Mesothelial cell of epicardium (in vitro differentiated cells): ENCODE measurements around the gene ALOXE3. TPM values are rescaled to one million over a fixed set of nuclear protein-coding genes. Genes with fewer than 3 reads are reported as not detected.

Source experiments
- DNase-seq, 2 experiments: peaks; one replicate each; pipeline ENCODE4 v3.0.0; 2021; ENCODE audit warnings: low spot score in 2 of 2; ENCODE audit not compliant: unreplicated experiment in 2 of 2
- H3K27ac Mint-ChIP-seq: 2 replicates; pipeline ENCODE4 v1.8.0; 2021; ENCODE audit warnings: mixed read lengths
- H3K27me3 Mint-ChIP-seq: 2 replicates; pipeline ENCODE4 v1.8.0; 2021; ENCODE audit warnings: low read depth, mixed read lengths
- H3K36me3 Mint-ChIP-seq: 2 replicates; pipeline ENCODE4 v1.8.0; 2021; ENCODE audit warnings: mixed read lengths
- H3K4me1 Mint-ChIP-seq: 2 replicates; pipeline ENCODE4 v1.8.0; 2021; ENCODE audit warnings: mixed read lengths
- H3K4me3 Mint-ChIP-seq: 2 replicates; pipeline ENCODE4 v1.8.0; 2021; ENCODE audit warnings: mild to moderate bottlenecking, moderate library complexity, mixed read lengths
- H3K9me3 Mint-ChIP-seq: 2 replicates; pipeline ENCODE4 v1.8.0; 2021; ENCODE audit warnings: mixed read lengths
- total RNA-seq: library from RNA; stranded (reverse); gene quantifications from 3 replicates; pipeline ENCODE4 v1.2.1, GENCODE V29; 2021
- TF ChIP-seq, protein P1 (sequence below): fragments of 200-600 bp; sonication (generic); IDR thresholded peaks from one replicate; pipeline ENCODE4 v1.5.0; 2021; ENCODE audit warnings: antibody characterized with exemption; ENCODE audit not compliant: unreplicated experiment

The ALOXE3 gene
- total RNA-seq, 1 donor from 2014 or later: 0.09 TPM

DNA sequence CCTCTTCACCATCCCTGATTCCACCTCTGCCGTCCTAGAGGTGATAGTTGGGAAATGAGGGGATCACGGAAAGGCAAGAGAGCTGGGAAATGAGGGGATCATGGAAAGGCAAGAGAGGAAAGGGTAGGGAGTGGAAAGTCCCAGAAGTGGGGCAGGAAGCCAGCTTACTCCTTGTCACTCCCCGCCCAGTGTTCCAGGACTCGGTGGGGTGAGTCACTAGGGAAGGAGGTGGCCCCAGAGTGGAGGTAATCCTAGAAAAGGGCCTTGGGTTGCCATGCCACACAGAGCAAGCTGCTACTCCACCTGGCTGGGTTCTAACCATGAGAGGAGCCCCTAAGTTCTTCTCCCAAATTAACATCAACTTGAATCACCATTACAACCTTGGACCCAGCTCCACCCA, 14.8 kb downstream of the ALOXE3 start:
- DNase-seq: no peak
- TF ChIP-seq, protein P1, sequence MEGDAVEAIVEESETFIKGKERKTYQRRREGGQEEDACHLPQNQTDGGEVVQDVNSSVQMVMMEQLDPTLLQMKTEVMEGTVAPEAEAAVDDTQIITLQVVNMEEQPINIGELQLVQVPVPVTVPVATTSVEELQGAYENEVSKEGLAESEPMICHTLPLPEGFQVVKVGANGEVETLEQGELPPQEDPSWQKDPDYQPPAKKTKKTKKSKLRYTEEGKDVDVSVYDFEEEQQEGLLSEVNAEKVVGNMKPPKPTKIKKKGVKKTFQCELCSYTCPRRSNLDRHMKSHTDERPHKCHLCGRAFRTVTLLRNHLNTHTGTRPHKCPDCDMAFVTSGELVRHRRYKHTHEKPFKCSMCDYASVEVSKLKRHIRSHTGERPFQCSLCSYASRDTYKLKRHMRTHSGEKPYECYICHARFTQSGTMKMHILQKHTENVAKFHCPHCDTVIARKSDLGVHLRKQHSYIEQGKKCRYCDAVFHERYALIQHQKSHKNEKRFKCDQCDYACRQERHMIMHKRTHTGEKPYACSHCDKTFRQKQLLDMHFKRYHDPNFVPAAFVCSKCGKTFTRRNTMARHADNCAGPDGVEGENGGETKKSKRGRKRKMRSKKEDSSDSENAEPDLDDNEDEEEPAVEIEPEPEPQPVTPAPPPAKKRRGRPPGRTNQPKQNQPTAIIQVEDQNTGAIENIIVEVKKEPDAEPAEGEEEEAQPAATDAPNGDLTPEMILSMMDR: no peak
- no peaks in the 10 kb centered on the region for H3K9me3 Mint-ChIP-seq
- H3K4me3 Mint-ChIP-seq: no peak overlapping the region
- H3K27ac Mint-ChIP-seq: no peak overlapping the region
- no peaks in the 10 kb centered on the region for H3K4me1 Mint-ChIP-seq
- no peaks in the 10 kb centered on the region for H3K36me3 Mint-ChIP-seq
- H3K27me3 Mint-ChIP-seq: peaks cover 32% of the 10 kb centered on the region

DNA sequence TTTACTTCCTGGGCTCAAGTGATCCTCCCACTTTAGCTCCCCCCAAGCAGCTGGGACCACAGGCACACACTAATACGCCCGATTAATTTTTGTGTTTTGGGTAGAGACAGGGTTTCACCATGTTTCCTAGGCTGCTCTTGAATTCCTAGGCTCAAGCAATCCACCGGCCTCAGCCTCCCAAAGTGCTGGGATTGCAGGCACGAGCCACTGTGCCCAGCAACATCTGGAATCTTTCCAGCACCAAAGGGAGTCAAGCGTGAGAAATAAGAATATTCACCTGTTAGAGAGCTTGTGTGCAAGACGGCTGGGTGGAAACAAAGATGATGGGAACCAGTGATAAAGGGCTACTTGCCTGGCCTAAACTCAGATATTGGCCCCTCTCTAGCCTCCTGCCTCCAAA, 16.6 kb downstream of the ALOXE3 start:
- TF ChIP-seq, protein P1: no peak
- H3K9me3 Mint-ChIP-seq: no peaks in the 10 kb centered on the region
- no peak for DNase-seq
- H3K4me3 Mint-ChIP-seq: no peak overlapping the region
- no peak overlapping the region for H3K27ac Mint-ChIP-seq
- H3K36me3 Mint-ChIP-seq: no peaks in the 10 kb centered on the region
- H3K4me1 Mint-ChIP-seq: no peaks in the 10 kb centered on the region
- peaks cover 34% of the 10 kb centered on the region for H3K27me3 Mint-ChIP-seq

DNA sequence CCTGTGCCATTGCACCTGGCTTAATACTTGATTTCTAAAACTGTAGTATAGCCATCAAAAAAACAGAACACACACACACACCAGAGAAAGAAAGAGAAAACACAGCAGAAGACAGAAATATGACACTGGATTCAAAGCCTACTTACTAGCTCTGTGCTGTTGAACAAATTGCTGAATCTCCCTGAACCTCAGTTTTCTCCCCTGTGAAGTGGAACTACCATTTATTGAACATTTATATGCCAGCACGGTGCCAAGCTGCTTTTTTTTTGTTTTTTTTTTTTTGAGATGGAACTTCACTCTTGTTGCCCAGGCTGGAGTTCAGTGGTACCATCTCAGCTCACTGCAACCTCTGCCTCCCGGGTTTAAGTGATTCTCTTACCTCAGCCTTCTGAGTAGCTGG, 17.6 kb downstream of the ALOXE3 start:
- no peak for DNase-seq
- TF ChIP-seq, protein P1: no peak
- no peak overlapping the region for H3K27ac Mint-ChIP-seq

DNA sequence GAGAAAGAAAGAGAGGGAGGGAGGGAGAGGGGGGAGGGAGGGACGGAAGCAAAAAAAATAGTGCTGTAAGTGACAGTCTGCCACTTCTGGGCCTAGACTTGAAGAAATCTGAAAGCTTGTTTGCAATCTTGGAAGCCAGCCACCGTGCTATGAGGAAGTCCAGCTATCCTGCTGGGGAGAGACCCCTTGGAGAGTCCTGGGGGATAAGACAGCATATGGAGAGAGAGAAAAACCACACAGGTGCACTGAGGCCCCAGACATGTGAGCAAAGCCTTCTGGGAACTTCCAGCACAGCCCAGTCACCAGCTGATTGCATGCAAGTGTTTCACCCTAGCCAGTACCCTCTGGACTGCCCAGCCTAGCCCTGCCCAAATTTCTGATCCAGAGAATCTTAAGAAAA, 18.2 kb downstream of the ALOXE3 start:
- Mint-ChIP-seq H3K4me3 (no peak overlapping the region), H3K9me3 (no peaks in the 10 kb centered on the region), H3K4me1 (no peaks in the 10 kb centered on the region), H3K27ac (no peak overlapping the region), H3K36me3 (no peaks in the 10 kb centered on the region), H3K27me3 (peaks cover 42% of the 10 kb centered on the region)
- TF ChIP-seq, protein P1: no peak
- DNase-seq: no peak

More for the DNA sequence above, 17.6 kb downstream of the ALOXE3 start:
- H3K9me3 Mint-ChIP-seq: no peaks in the 10 kb centered on the region
- no peaks in the 10 kb centered on the region for H3K4me1 Mint-ChIP-seq
- no peaks in the 10 kb centered on the region for H3K36me3 Mint-ChIP-seq
- H3K27me3 Mint-ChIP-seq: peaks cover 38% of the 10 kb centered on the region
- no peak overlapping the region for H3K4me3 Mint-ChIP-seq

DNA sequence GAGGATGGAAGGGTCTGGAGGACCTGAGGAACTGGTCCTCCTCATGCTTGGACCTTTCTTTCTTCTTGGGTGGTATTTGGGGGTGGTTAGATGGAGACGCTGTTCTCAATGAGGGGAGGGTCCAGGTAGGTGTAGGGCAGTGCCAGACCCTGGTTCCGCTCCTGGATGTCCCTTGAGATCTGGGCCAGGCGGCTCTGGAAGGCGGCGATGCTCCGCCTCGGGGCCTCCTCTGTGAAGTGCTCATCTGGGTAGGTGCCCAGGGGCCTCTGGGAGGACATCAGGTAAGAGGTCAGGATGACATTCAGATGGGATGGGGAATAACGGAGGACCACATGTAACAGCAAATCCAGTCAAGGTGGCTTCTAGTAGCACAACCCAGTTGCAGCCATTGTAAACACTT, 21.8 kb downstream of the ALOXE3 start:
- Mint-ChIP-seq H3K36me3 (no peaks in the 10 kb centered on the region), H3K9me3 (no peaks in the 10 kb centered on the region), H3K4me1 (no peaks in the 10 kb centered on the region), H3K4me3 (no peak overlapping the region), H3K27ac (no peak overlapping the region), H3K27me3 (peaks cover 54% of the 10 kb centered on the region)
- TF ChIP-seq, protein P1: no peak
- no peak for DNase-seq

DNA sequence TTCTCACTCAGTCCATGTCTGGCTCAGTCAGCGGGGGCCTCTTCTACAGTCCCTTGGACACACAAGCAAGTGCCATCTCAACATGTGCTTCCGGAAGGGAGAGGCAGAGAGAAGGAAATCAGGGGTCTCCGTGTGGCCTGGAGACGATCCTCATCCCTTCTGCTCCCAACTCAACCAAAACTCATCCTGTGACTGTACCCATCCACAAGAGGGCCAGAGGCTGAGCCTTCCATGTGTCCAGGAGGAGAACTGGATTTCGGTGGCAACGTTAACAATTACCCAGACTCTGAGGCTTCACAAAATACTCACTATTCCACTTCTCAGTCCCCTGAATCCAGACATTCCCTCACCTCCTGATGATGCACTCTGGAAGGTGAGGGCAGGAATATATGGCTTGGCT, 23.0 kb downstream of the ALOXE3 start:
- TF ChIP-seq, protein P1: no peak
- Mint-ChIP-seq H3K36me3 (no peaks in the 10 kb centered on the region), H3K4me3 (no peak overlapping the region), H3K4me1 (no peaks in the 10 kb centered on the region), H3K27me3 (peaks cover 66% of the 10 kb centered on the region), H3K9me3 (no peaks in the 10 kb centered on the region), H3K27ac (no peak overlapping the region)
- no peak for DNase-seq
